Mesothelial cell of epicardium (in vitro differentiated cells): ENCODE results near the gene RNGTT. TPM values are rescaled to one million over a fixed set of nuclear protein-coding genes. Genes with fewer than 3 reads are reported as not detected.

ENCODE experiments used
- DNase-seq, 2 experiments: peaks; one replicate each; pipeline ENCODE4 v3.0.0; 2021; ENCODE audit warnings: low spot score in 2 of 2; ENCODE audit not compliant: unreplicated experiment in 2 of 2
- H3K27ac Mint-ChIP-seq: 2 replicates; pipeline ENCODE4 v1.8.0; 2021; ENCODE audit warnings: mixed read lengths
- H3K27me3 Mint-ChIP-seq: 2 replicates; pipeline ENCODE4 v1.8.0; 2021; ENCODE audit warnings: low read depth, mixed read lengths
- H3K36me3 Mint-ChIP-seq: 2 replicates; pipeline ENCODE4 v1.8.0; 2021; ENCODE audit warnings: mixed read lengths
- H3K4me1 Mint-ChIP-seq: 2 replicates; pipeline ENCODE4 v1.8.0; 2021; ENCODE audit warnings: mixed read lengths
- H3K4me3 Mint-ChIP-seq: 2 replicates; pipeline ENCODE4 v1.8.0; 2021; ENCODE audit warnings: mild to moderate bottlenecking, moderate library complexity, mixed read lengths
- H3K9me3 Mint-ChIP-seq: 2 replicates; pipeline ENCODE4 v1.8.0; 2021; ENCODE audit warnings: mixed read lengths
- CTCF ChIP-seq: fragments of 200-600 bp; sonication (generic); IDR thresholded peaks from one replicate; pipeline ENCODE4 v1.5.0; 2021; ENCODE audit warnings: antibody characterized with exemption; ENCODE audit not compliant: unreplicated experiment
- total RNA-seq: library from RNA; stranded (reverse); gene quantifications from 3 replicates; pipeline ENCODE4 v1.2.1, GENCODE V29; 2021

Gene RNGTT
- total RNA-seq, 1 donor from 2014 or later = 16.5 TPM

- H3K27me3 Mint-ChIP-seq = no peaks in the 10 kb centered on the region
- no peak overlapping the region for H3K27ac Mint-ChIP-seq
- no peak for DNase-seq
- H3K36me3 Mint-ChIP-seq = peaks cover 21% of the 10 kb centered on the region
- no peak overlapping the region for H3K4me3 Mint-ChIP-seq
- TF ChIP-seq CTCF = no peak
- H3K4me1 Mint-ChIP-seq = peaks cover under 1% of the 10 kb centered on the region
- H3K9me3 Mint-ChIP-seq = peaks cover 24% of the 10 kb centered on the region
Measured at GRCh38 chr6:88810089-88810488, 153.3 kb downstream of the RNGTT start.

GRCh38 chr6:88808381-88808780, 155.0 kb downstream of the RNGTT start:
- TF ChIP-seq CTCF = no peak
- Mint-ChIP-seq H3K27ac (no peak overlapping the region), H3K27me3 (no peaks in the 10 kb centered on the region), H3K9me3 (peaks cover 29% of the 10 kb centered on the region), H3K4me3 (no peak overlapping the region), H3K36me3 (peaks cover 25% of the 10 kb centered on the region), H3K4me1 (peaks cover 2% of the 10 kb centered on the region)
- DNase-seq = no peak

- H3K27me3 Mint-ChIP-seq = no peaks in the 10 kb centered on the region
- no peak overlapping the region for H3K4me3 Mint-ChIP-seq
- no peak overlapping the region for H3K27ac Mint-ChIP-seq
- no peak for TF ChIP-seq CTCF
- peaks cover 30% of the 10 kb centered on the region for H3K36me3 Mint-ChIP-seq
- peaks cover 29% of the 10 kb centered on the region for H3K9me3 Mint-ChIP-seq
- no peak for DNase-seq
- H3K4me1 Mint-ChIP-seq = peaks cover 2% of the 10 kb centered on the region
Measured at GRCh38 chr6:88807622-88808021, 155.8 kb downstream of the RNGTT start.

GRCh38 chr6:88806728-88807127, 156.7 kb downstream of the RNGTT start:
- H3K27me3 Mint-ChIP-seq = no peaks in the 10 kb centered on the region

GRCh38 chr6:88804701-88805100, 158.7 kb downstream of the RNGTT start:
- no peak for TF ChIP-seq CTCF
- H3K4me1 Mint-ChIP-seq = peaks cover 2% of the 10 kb centered on the region
- no peaks in the 10 kb centered on the region for H3K27me3 Mint-ChIP-seq
- no peak for DNase-seq
- H3K27ac Mint-ChIP-seq = no peak overlapping the region
- peaks cover 29% of the 10 kb centered on the region for H3K9me3 Mint-ChIP-seq
- peaks cover 35% of the 10 kb centered on the region for H3K36me3 Mint-ChIP-seq
- no peak overlapping the region for H3K4me3 Mint-ChIP-seq

More at GRCh38 chr6:88806728-88807127, 156.7 kb downstream of the RNGTT start:
- Mint-ChIP-seq H3K4me3 (no peak overlapping the region), H3K4me1 (peaks cover 2% of the 10 kb centered on the region), H3K36me3 (peaks cover 33% of the 10 kb centered on the region), H3K27ac (no peak overlapping the region), H3K9me3 (peaks cover 29% of the 10 kb centered on the region)
- no peak for DNase-seq
- no peak for TF ChIP-seq CTCF

- no peak for TF ChIP-seq CTCF
- no peak for DNase-seq
- Mint-ChIP-seq H3K4me3 (no peak overlapping the region), H3K4me1 (no peaks in the 10 kb centered on the region), H3K9me3 (no peaks in the 10 kb centered on the region), H3K27me3 (no peaks in the 10 kb centered on the region), H3K27ac (no peak overlapping the region), H3K36me3 (no peaks in the 10 kb centered on the region)
Measured at GRCh38 chr6:88785478-88785877, 177.9 kb downstream of the RNGTT start.
